Measurements from ENCODE around the gene MED15. TPM values are rescaled to one million over a fixed set of nuclear protein-coding genes. Genes with fewer than 3 reads are reported as not detected.

Gene MED15
- total RNA-seq (100 to 1,000 TPM in 1 of 2 donors, 10 to 100 TPM in 1; 68.3 to 123 TPM), polyA plus RNA-seq (10 to 100 TPM; 57.8 to 69.8 TPM)
- long read RNA-seq, donor 1, partial matches to known transcripts, result 35 of 45 reads
- long read RNA-seq, donor 1, other reads (novel, unspliced or antisense), result 0 of 45 reads
- long read RNA-seq, donor 2, partial matches to known transcripts, result 25 of 25 reads
- long read RNA-seq, donor 2, other reads (novel, unspliced or antisense), result 0 of 25 reads
- long read RNA-seq, donor 3, partial matches to known transcripts, result 40 of 43 reads
- long read RNA-seq, donor 3, other reads (novel, unspliced or antisense), result 0 of 43 reads
- long read RNA-seq, donor 4, partial matches to known transcripts, result 32 of 34 reads
- long read RNA-seq, donor 4, other reads (novel, unspliced or antisense), result 0 of 34 reads
- long read RNA-seq, donor 5, partial matches to known transcripts, result 67 of 73 reads
- long read RNA-seq, donor 5, other reads (novel, unspliced or antisense), result 0 of 73 reads

DNA sequence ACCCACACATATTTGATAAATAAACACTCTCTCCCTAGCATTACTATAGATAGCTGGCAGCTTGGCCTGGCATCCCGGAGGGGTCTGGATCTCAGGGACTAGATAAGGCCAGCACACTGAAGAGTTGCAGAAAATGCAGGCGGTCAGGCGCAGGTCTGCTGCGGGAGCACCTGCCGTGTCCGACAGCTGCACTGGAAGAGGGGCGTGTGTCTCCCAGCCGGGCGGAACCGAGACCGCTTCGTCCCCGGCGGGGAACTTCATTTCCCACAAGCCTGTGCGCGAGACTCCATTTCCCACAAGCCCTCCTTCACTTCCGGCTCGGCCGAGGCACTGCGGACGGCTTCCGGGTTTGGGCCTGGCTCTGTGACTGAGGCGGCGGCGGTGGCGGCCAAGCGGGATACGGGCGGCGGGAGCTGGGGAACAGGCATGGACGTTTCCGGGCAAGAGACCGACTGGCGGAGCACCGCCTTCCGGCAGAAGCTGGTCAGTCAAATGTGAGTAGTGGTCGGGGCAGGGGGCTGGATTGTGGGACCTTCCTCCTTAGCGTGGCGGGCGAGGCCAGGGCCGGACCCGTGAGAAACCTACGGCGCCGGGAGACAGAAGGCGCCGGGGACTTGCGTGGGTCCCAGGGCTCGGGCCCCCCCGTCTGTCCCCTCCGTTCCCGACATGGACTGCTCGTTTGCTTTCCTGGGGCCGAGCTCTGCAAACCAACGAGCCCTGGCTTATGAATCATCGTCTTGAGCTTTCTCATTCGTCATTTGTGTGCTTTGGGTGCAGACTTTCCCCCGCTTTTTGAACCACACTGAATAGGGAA, at the start of gene MED15:
Gene MED15, plus strand, starts transcription at position 358 of the 814 bp plus-strand sequence. Its CDS starts 69 bp downstream, at position 427.
- no peaks in the 10 kb centered on the region for H3K27me3 ChIP-seq (ENCODE audit: control insufficient read depth in 3 of 3, insufficient read depth in 3 of 3, low read length in 2 of 3)
- H3K27ac ChIP-seq (ENCODE audit: low read depth in 1 of 2, low read length in 1 of 2), result peak within 1 kb of the TSS; percentile 98
- no peaks in the 10 kb centered on the region for H3K36me3 ChIP-seq (ENCODE audit: control insufficient read depth in 4 of 4, insufficient read depth in 4 of 4, low read length in 4 of 4)
- peak within 1 kb of the TSS; percentile 86 for H3K4me3 ChIP-seq
- H3K9ac ChIP-seq (ENCODE audit: insufficient read depth in 1 of 2, low read length in 2 of 2), result peak within 1 kb of the TSS; percentile 57 to 86
- peak; percentile 91 for ATAC-seq (ENCODE audit: insufficient read depth, low FRiP score)
- 1% methylated on average over 58 of the region's 58 CpGs for WGBS, 2 donors
- peak; percentile 91 to 92 (median 91) for DNase-seq
- H3K9me3 ChIP-seq (ENCODE audit: control insufficient read depth in 4 of 4, insufficient read depth in 3 of 4, low read length in 3 of 4), result no peaks in the 10 kb centered on the region
- TF ChIP-seq CTCF (IDR thresholded peaks at IDR 0.05; ENCODE audit: control extremely low read depth, extremely low read depth), result no peak
- H3K4me1 ChIP-seq (ENCODE audit: control insufficient read depth in 5 of 5, insufficient read depth in 5 of 5, low read length in 5 of 5), result peaks cover 10 to 31% (median 17%) of the 10 kb centered on the region in 5 donors

DNA sequence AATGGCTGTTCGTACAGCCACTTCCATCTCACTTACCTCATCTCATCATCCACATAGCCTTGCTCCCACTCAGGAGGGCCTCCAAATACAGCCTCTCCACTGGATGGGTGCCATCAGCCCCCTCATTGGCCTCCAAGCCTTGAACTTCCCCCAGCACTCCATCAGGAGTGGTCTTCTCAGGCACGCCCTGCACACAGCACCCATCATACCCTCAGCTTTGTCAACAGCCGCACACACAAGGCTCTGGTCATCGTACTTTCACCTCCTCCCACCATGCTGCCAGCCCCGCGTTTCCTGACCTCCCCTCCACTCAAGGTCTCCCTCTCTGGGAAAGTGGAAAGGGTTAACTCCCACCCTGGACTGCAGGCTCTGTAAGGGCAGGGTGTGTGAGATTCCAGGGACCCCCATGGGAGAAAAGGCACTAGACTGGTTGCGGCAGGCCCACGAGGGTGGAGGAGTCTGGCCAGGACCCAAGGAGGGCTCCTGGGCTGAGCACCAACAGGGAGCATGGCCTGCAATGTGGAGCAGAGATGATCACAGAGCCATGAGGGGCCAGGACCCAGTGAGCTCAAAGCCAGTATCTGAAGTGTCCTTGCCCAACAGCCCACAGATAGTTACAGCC, 48.8 kb upstream of the MED15 start:
- Histone ChIP-seq H3K27ac (ENCODE audit: low read depth in 1 of 2, low read length in 1 of 2) (no peak overlapping the region), H3K36me3 (ENCODE audit: control insufficient read depth in 4 of 4, insufficient read depth in 4 of 4, low read length in 4 of 4) (peaks cover 0 to 17% (median 9%) of the 10 kb centered on the region in 4 donors), H3K4me3 (no peak overlapping the region), H3K9me3 (ENCODE audit: control insufficient read depth in 4 of 4, insufficient read depth in 3 of 4, low read length in 3 of 4) (no peaks in the 10 kb centered on the region), H3K9ac (ENCODE audit: insufficient read depth in 1 of 2, low read length in 2 of 2) (no peak overlapping the region), H3K4me1 (ENCODE audit: control insufficient read depth in 5 of 5, insufficient read depth in 5 of 5, low read length in 5 of 5) (peaks cover 0 to 3% (median 0%) of the 10 kb centered on the region in 5 donors), H3K27me3 (ENCODE audit: control insufficient read depth in 3 of 3, insufficient read depth in 3 of 3, low read length in 2 of 3) (no peaks in the 10 kb centered on the region)
- WGBS, 2 donors, result 84 to 92% methylated on average over 8 of the region's 8 CpGs
- ATAC-seq (ENCODE audit: insufficient read depth, low FRiP score) (no peak), DNase-seq (no peak)
- TF ChIP-seq CTCF (IDR thresholded peaks at IDR 0.05; ENCODE audit: control extremely low read depth, extremely low read depth), result no peak

DNA sequence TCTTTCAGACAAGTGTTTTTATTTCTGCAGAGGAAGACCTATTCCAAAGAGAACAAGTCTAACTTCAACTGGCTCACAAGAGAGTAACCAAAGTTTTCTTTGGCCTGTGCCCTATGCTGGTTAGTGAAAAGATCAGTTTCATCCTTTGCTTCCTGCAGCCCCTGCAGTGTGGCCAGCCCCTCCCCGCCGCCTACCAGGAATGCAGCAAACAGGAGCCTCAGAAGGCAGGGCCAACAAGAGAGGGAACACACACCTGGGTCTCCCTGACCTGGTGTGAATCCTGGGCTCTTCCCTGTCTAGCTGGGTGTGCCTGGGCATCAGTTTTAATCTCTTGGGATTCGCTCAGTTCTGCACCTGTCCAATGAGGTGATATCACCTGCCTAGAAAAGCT, 48.3 kb upstream of the MED15 start:
- no peak for DNase-seq
- no peak for ATAC-seq (ENCODE audit: insufficient read depth, low FRiP score)
- H3K4me1 ChIP-seq (ENCODE audit: control insufficient read depth in 5 of 5, insufficient read depth in 5 of 5, low read length in 5 of 5), result peaks cover 0 to 3% (median 0%) of the 10 kb centered on the region in 5 donors
- H3K36me3 ChIP-seq (ENCODE audit: control insufficient read depth in 4 of 4, insufficient read depth in 4 of 4, low read length in 4 of 4), result peaks cover 0 to 17% (median 10%) of the 10 kb centered on the region in 4 donors
- H3K9ac ChIP-seq (ENCODE audit: insufficient read depth in 1 of 2, low read length in 2 of 2), result no peak overlapping the region
- WGBS, 2 donors, result 95 to 96% methylated on average over 3 of the region's 3 CpGs
- TF ChIP-seq CTCF (IDR thresholded peaks at IDR 0.05; ENCODE audit: control extremely low read depth, extremely low read depth), result no peak
- no peak overlapping the region for H3K4me3 ChIP-seq
- no peaks in the 10 kb centered on the region for H3K27me3 ChIP-seq (ENCODE audit: control insufficient read depth in 3 of 3, insufficient read depth in 3 of 3, low read length in 2 of 3)
- H3K9me3 ChIP-seq (ENCODE audit: control insufficient read depth in 4 of 4, insufficient read depth in 3 of 4, low read length in 3 of 4), result no peaks in the 10 kb centered on the region
- no peak overlapping the region for H3K27ac ChIP-seq (ENCODE audit: low read depth in 1 of 2, low read length in 1 of 2)
